Sigmoid colon (tissue), 4 donors: ENCODE measurements around the gene SLC16A11.

Experiments
- POLR2A ChIP-seq, 2 donors: fragments of 450-650 bp; IDR thresholded peaks; one replicate each; pipeline ENCODE4 v1.6.1; 2016; ENCODE audit warnings: antibody characterized with exemption in 2 of 2, mild to moderate bottlenecking in 2 of 2, moderate library complexity in 2 of 2
- POLR2AphosphoS5 ChIP-seq, 4 donors: sonication (generic); formaldehyde crosslinking; IDR thresholded peaks; one replicate each; pipeline ENCODE4 v1.6.1; 2017; ENCODE audit warnings: antibody characterized with exemption in 4 of 4

DNA sequence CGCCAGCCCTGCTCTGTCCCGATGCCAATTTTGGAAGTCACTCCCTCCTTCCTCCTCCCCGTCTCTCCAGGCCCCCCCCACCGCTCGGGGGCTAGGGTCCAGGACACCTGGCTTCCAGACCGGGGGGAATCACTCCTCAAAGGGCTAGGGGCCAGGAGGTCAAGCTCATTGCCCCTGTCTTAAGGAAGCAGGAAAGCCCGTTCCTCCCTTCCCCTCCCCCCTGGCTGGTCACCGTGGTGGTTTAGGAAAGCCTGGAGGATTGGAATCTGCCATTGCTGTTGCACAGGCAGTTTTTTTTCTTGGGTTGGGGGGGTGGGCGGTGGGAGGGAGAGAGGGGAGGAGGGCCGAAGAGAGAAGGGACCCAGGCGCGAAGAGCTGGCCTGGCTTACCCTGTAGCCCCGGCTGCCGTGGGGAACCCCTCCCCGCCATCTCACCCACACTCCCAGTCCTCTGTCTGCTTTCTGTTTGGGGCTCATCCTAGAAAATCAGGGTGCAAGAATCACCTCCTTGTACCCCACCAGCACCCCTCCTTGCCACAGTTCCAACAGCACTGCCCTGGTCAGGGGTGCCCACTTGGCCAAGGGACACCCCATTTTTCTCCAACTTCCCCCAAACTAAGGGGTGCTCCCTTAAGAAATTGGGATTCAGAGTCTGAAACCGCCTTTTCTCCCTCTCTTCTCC is 23.9 kb downstream of the SLC16A11 start:
- TF ChIP-seq POLR2AphosphoS5 (IDR thresholded peaks at IDR 0.05) (peak in 2 of 4 donors; percentile 22 to 31), POLR2A (IDR thresholded peaks at IDR 0.05) (no peak)
